ENCODE results near the gene QRFP. TPM values are rescaled to one million over a fixed set of nuclear protein-coding genes. Genes with fewer than 3 reads are reported as not detected.

The QRFP gene
- total and polyA plus RNA-seq, 2 of the 8 experiments (the other 6 are each of a cell fraction or from before 2014, with no cell fraction given) = not detected

DNA sequence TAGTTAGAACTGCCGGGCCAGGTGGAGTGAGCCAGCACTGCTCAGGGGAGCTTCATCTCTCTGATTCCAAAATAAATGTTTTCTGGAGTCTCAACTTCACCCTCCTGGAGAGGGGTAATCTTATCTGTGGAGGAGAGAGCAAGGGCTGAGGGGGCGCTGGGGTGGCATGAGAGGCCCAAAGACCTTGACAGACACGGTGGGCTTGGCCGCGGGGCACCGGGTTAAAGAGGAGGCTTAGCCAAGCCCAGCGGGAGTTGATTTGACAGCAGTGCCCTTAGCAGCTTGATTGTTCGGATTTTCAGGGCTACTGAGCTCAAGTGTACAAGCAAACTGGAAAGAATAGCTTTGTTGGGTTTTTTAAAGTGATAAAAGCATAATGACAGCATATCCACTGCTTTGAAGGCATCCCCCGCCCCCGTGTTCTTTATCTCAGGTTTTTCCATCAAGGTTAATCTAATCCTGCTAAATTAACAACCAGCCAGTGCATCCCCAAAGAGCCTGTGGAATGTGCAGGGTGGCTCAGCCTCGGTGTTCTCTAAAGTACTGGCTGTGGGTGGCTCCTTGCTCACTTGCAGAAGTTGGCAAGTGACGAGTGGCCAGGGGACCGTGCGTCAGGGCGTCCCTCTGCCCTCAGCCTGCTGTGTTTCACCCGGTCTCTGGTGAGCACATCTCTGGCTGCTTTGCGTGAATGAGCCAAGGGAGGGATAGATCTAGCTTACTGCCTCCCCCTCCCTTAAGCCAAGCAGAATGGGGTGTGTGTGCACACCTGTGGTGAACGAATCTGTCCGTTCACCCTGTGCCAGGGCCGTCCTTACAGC lies 5.5 kb downstream of the QRFP start (continued):
- TF ChIP-seq, protein P1, sequence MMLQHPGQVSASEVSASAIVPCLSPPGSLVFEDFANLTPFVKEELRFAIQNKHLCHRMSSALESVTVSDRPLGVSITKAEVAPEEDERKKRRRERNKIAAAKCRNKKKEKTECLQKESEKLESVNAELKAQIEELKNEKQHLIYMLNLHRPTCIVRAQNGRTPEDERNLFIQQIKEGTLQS (IDR thresholded peaks at IDR 0.05; ENCODE audit: insufficient read depth, low read depth, low read length) = no peak
- no peak for TF ChIP-seq JUN (IDR thresholded peaks at IDR 0.05; ENCODE audit: low read depth, low read length)
- no peak for TF ChIP-seq SP2 (IDR thresholded peaks at IDR 0.05; ENCODE audit: low read length)
- no peak for TF ChIP-seq KDM1A (IDR thresholded peaks at IDR 0.05; ENCODE audit: borderline replicate concordance, low read length)
- TF ChIP-seq, protein P2, sequence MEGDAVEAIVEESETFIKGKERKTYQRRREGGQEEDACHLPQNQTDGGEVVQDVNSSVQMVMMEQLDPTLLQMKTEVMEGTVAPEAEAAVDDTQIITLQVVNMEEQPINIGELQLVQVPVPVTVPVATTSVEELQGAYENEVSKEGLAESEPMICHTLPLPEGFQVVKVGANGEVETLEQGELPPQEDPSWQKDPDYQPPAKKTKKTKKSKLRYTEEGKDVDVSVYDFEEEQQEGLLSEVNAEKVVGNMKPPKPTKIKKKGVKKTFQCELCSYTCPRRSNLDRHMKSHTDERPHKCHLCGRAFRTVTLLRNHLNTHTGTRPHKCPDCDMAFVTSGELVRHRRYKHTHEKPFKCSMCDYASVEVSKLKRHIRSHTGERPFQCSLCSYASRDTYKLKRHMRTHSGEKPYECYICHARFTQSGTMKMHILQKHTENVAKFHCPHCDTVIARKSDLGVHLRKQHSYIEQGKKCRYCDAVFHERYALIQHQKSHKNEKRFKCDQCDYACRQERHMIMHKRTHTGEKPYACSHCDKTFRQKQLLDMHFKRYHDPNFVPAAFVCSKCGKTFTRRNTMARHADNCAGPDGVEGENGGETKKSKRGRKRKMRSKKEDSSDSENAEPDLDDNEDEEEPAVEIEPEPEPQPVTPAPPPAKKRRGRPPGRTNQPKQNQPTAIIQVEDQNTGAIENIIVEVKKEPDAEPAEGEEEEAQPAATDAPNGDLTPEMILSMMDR (IDR thresholded peaks at IDR 0.05; ENCODE audit: control extremely low read depth in 1 of 3, insufficient read depth in 1 of 3, low read depth in 1 of 3, low read length in 3 of 3) = no peak
- TF ChIP-seq TAF1 (IDR thresholded peaks at IDR 0.05; ENCODE audit: low read depth, low read length) = no peak
- no peak for TF ChIP-seq NRF1 (IDR thresholded peaks at IDR 0.05; ENCODE audit: low read depth, low read length)

Data from H1 (cell line).